ENCODE data around the gene NACAD. TPM values are rescaled to one million over a fixed set of nuclear protein-coding genes. Genes with fewer than 3 reads are reported as not detected.
"Not testable (repeated sequence)": the region's sequence is repeated elsewhere in the genome, so short reads cannot be mapped to it uniquely, and the experiment has no call there.

NACAD gene
- total RNA-seq, 1 experiment from 2014 or later = 0.24 TPM

- POLR2A ChIA-PET (ENCODE audit: unreplicated experiment) = no interaction called here
- H3K4me3 ChIP-seq = no peak overlapping the region
- no TSS peak for BruUV-seq (replicated peaks)
- TF ChIP-seq EZH2 (IDR thresholded peaks at IDR 0.05; ENCODE audit: low read depth) (no peak), CTCF (conservative IDR thresholded peaks at IDR 0.05) (no peak)
- peaks cover 4% of the 10 kb centered on the region; the same call in 1 of the 2 replicates for H4K20me1 ChIP-seq (ENCODE audit: insufficient read depth)
- no peak overlapping the region for H2AFZ ChIP-seq
- intact Hi-C loops (cut with micrococcal nuclease; ENCODE audit: unreplicated experiment) = no loop called here
- H3K9me2 ChIP-seq (ENCODE audit: insufficient read depth) = no peaks in the 10 kb centered on the region
- no peaks in the 10 kb centered on the region for H3K36me3 ChIP-seq (ENCODE audit: low read depth)
- CTCF ChIA-PET = no interaction called here
- peaks cover 23% of the 10 kb centered on the region for H3K79me2 ChIP-seq (ENCODE audit: low read depth)
- peaks cover 19% of the 10 kb centered on the region for H3K27me3 ChIP-seq (ENCODE audit: insufficient read depth, low read depth)
- peaks cover 13% of the 10 kb centered on the region for H3K4me1 ChIP-seq (replicated peaks; ENCODE audit: insufficient read depth)
- no peak for DNase-seq
- H3K27ac ChIP-seq = no peak overlapping the region
- peaks cover 17% of the 10 kb centered on the region for H3F3A ChIP-seq (ENCODE audit: insufficient read depth, low read depth)
- H3K9me3 ChIP-seq (ENCODE audit: insufficient read depth, low read depth) = no peaks in the 10 kb centered on the region
- H3K4me2 ChIP-seq = no peak overlapping the region
Observed at GRCh38 chr7:45114926-45115325, 26.2 kb upstream of the NACAD start.

GRCh38 chr7:45114257-45114656, 25.5 kb upstream of the NACAD start:
- Histone ChIP-seq H3F3A (ENCODE audit: insufficient read depth, low read depth) (peaks cover 18% of the 10 kb centered on the region), H3K79me2 (ENCODE audit: low read depth) (peaks cover 30% of the 10 kb centered on the region), H3K4me1 (replicated peaks; ENCODE audit: insufficient read depth) (peaks cover 19% of the 10 kb centered on the region), H3K27me3 (ENCODE audit: insufficient read depth, low read depth) (peaks cover 19% of the 10 kb centered on the region)
- H3K4me2 ChIP-seq; H3K9me3 ChIP-seq (ENCODE audit: insufficient read depth, low read depth); POLR2A ChIA-PET (ENCODE audit: unreplicated experiment); intact Hi-C loops (cut with micrococcal nuclease; ENCODE audit: unreplicated experiment); CTCF ChIA-PET; H4K20me1 ChIP-seq (ENCODE audit: insufficient read depth); H2AFZ ChIP-seq; BruUV-seq (replicated peaks); H3K27ac ChIP-seq; H3K9me2 ChIP-seq (ENCODE audit: insufficient read depth); DNase-seq; H3K4me3 ChIP-seq; H3K36me3 ChIP-seq (ENCODE audit: low read depth): not testable (repeated sequence)

- Histone ChIP-seq H3F3A (ENCODE audit: insufficient read depth, low read depth) (peaks cover 25% of the 10 kb centered on the region), H3K9me2 (ENCODE audit: insufficient read depth) (no peaks in the 10 kb centered on the region), H3K36me3 (ENCODE audit: low read depth) (peaks cover 16% of the 10 kb centered on the region), H3K9me3 (ENCODE audit: insufficient read depth, low read depth) (no peaks in the 10 kb centered on the region), H3K4me3 (peak overlapping the region; percentile 68), H3K4me1 (replicated peaks; ENCODE audit: insufficient read depth) (peaks cover 25% of the 10 kb centered on the region), H4K20me1 (ENCODE audit: insufficient read depth) (peaks cover 21% of the 10 kb centered on the region), H2AFZ (no peak overlapping the region), H3K27ac (peak overlapping the region; percentile 82; the same call in 1 of the 2 replicates), H3K4me2 (peak overlapping the region; percentile 97), H3K27me3 (ENCODE audit: insufficient read depth, low read depth) (peaks cover 19% of the 10 kb centered on the region), H3K79me2 (ENCODE audit: low read depth) (peaks cover 46% of the 10 kb centered on the region)
- POLR2A ChIA-PET (ENCODE audit: unreplicated experiment) = interaction anchor here (0.8 kb wide), 1 partner anchor 199 kb away, joined by 4 read pairs; no protein-coding TSS in a partner anchor
- no TSS peak for BruUV-seq (replicated peaks)
- TF ChIP-seq CTCF (conservative IDR thresholded peaks at IDR 0.05) = no peak
- TF ChIP-seq EZH2 (IDR thresholded peaks at IDR 0.05; ENCODE audit: low read depth) = no peak
- DNase-seq = no peak
- CTCF ChIA-PET = interaction anchor here (1.2 kb wide), 1 partner anchor 20 kb away, joined by 5 read pairs; no protein-coding TSS in a partner anchor
- intact Hi-C loops (cut with micrococcal nuclease; ENCODE audit: unreplicated experiment) = no loop called here
Observed at GRCh38 chr7:45112648-45113047, 23.9 kb upstream of the NACAD start.
